ENCODE data around the gene ARV1. TPM values are rescaled to one million over a fixed set of nuclear protein-coding genes. Genes with fewer than 3 reads are reported as not detected.
A peak's percentile ranks its signal among the peaks of the same experiment; 100 is the strongest.

ARV1 gene
- total RNA-seq, 6 experiments from 2014 or later, result 20.0 to 26.8 (median 22.1) TPM

DNA sequence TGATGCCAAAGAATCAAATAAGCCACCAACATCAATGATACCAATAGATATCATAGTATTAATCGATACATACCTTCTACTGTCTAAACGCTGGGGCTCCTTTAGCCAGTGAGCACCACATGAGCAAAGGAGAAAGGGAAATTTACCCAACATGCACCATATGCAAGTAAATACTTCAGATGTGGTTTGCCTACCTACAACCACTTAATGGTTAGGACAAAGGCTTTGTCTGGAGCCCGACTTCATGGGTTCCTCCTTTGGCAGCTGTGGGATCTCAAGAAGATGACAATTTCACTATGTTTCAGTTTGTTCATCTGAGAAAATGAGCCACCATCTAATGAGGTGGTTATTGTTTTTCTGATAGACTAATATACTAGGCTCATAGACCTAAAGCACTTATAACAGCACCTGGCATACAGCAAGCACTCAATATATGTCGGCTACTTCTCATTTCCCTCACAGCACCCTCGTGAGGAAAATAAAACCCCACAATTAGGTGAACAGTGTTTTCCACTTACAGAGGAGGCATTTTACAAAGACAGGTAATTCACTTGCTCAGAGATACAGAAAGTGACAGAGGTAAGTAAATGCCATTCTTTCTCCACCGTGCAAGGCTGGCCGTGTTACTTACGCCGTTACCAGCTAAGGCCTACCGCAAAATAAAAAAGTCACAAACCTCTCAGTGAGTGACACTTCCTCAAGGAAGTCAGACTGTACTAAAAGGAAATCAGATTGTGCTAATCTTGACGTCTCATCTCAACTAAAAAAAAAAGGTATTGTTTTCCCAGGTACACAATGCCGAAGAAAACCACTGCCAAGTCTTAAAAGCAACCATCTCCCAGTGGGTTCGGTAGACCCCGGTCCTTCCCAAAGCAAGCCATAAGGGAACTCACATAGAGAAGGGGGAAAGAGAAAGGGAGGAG is 1.8 kb upstream of the ARV1 start:
- Mint-ChIP-seq H3K36me3 (ENCODE audit: low read depth) (peaks cover 7% of the 10 kb centered on the region), H3K4me1 (ENCODE audit: low read depth) (peaks cover 25% of the 10 kb centered on the region), H3K27ac (no peak overlapping the region; the same call in 1 of the 2 replicates), H3K9me3 (no peaks in the 10 kb centered on the region), H3K4me3 (peak overlapping the region; percentile 91; the same call in 1 of the 2 replicates), H3K27me3 (ENCODE audit: insufficient read depth) (no peaks in the 10 kb centered on the region)
- TF ChIP-seq, protein P1, sequence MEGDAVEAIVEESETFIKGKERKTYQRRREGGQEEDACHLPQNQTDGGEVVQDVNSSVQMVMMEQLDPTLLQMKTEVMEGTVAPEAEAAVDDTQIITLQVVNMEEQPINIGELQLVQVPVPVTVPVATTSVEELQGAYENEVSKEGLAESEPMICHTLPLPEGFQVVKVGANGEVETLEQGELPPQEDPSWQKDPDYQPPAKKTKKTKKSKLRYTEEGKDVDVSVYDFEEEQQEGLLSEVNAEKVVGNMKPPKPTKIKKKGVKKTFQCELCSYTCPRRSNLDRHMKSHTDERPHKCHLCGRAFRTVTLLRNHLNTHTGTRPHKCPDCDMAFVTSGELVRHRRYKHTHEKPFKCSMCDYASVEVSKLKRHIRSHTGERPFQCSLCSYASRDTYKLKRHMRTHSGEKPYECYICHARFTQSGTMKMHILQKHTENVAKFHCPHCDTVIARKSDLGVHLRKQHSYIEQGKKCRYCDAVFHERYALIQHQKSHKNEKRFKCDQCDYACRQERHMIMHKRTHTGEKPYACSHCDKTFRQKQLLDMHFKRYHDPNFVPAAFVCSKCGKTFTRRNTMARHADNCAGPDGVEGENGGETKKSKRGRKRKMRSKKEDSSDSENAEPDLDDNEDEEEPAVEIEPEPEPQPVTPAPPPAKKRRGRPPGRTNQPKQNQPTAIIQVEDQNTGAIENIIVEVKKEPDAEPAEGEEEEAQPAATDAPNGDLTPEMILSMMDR (IDR thresholded peaks at IDR 0.05), result no peak
- no peak for DNase-seq

DNA sequence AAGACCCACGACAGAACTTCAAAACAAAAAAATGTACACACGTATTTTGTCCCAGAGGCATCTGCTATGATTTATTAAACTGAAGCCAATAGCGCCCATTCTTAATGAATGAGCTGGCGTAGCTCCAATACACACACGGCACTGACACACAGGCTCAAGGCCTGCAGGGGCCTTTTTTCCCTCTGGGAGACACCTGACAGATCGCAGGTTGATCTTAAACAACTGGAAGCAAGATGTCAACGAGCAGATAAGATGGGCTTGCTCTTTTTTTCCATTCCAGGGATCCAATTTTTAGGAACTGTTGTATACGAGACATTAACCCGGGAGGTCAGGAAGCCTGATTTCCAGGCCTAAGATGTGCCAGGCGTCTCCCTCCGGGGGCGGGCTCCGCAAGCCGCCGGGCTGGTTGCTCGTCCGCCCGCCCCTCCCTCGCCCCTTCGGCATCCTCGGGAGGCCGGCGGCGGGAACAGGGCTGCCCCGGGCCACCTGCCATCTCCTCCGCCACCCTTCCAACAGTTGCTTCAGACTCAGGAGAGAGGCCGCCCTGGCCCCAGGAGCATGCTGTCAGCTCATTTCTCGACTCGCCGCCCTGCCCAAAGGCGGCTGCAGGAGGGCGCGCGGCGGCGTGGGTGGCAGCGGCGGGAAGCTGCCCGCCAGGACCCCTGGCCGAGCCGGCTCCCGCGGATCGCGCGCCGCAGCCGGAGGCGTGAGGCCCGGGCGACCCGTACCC is 968 bp upstream of the ARV1 start:
- Mint-ChIP-seq H3K27me3 (ENCODE audit: insufficient read depth) (no peaks in the 10 kb centered on the region), H3K9me3 (no peaks in the 10 kb centered on the region), H3K36me3 (ENCODE audit: low read depth) (peaks cover 7% of the 10 kb centered on the region), H3K27ac (peak overlapping the region; percentile 56), H3K4me3 (peak overlapping the region; percentile 91; the same call in 1 of the 2 replicates), H3K4me1 (ENCODE audit: low read depth) (peaks cover 16% of the 10 kb centered on the region)
- TF ChIP-seq, protein P1 (IDR thresholded peaks at IDR 0.05), result no peak
- no peak for DNase-seq

DNA sequence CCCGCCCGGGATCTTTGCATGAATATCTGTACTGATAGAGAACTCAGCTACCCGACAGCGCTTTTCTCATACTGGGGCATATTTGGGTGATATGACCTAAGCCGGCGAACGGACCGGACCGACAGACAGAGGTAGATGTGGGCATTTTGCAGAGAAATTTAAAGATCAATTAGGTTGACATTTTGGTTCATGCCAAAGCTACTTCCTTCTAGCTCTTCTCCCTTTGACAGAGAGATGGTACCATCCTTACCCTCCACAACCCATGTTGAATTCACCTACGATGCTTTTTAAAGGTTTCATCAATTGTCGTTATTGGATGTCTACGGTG is 459 bp downstream of the ARV1 start:
- Mint-ChIP-seq H3K4me1 (ENCODE audit: low read depth) (peaks cover 9% of the 10 kb centered on the region), H3K27me3 (ENCODE audit: insufficient read depth) (no peaks in the 10 kb centered on the region), H3K27ac (peak overlapping the region; percentile 73), H3K36me3 (ENCODE audit: low read depth) (peaks cover 7% of the 10 kb centered on the region), H3K4me3 (no peak overlapping the region; the same call in 1 of the 2 replicates), H3K9me3 (no peaks in the 10 kb centered on the region)
- TF ChIP-seq, protein P1 (IDR thresholded peaks at IDR 0.05), result no peak
- DNase-seq, result no peak

DNA sequence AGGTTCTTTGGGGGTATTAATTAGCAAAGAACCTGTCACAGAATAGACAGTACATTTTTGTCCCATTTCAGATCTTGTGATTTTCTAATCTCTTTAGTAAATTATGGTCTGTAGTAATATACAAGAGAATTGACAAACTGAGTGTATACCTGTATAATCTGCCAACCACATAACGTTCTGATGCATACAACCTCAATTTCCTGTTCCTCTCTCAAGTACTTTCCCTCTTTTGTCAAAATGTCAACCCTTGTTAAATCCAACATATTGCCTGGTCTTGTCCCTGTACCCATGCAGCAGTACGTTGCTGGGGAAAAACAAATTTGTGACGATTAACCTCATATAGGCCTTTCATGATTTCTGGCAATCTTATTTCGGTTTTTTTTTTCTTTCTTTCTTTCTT is 1.1 kb downstream of the ARV1 start:
- TF ChIP-seq, protein P1 (IDR thresholded peaks at IDR 0.05), result no peak
- Mint-ChIP-seq H3K27me3 (ENCODE audit: insufficient read depth) (no peaks in the 10 kb centered on the region), H3K27ac (no peak overlapping the region), H3K4me3 (no peak overlapping the region; the same call in 1 of the 2 replicates), H3K36me3 (ENCODE audit: low read depth) (peaks cover 7% of the 10 kb centered on the region), H3K4me1 (ENCODE audit: low read depth) (peaks cover 9% of the 10 kb centered on the region), H3K9me3 (no peaks in the 10 kb centered on the region)
- no peak for DNase-seq

DNA sequence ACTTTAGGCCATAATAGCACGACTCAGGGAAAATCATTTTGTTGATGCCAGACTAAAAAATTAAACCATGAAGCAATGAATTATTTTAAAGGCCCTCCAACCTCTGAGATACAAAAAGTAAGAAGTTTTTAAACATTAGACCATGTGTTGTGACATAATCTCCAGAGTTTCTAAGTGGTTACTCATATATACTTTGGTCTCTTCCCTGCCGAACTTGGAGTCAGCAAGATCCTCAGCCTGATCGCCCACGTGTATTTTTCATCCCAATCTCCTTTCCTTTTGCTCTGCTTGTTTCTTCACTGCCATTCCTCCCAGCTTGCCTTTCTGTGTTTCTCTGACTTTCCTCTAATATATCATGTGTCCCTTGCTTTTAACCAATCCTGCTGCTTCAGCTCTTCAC is 3.8 kb downstream of the ARV1 start:
- Mint-ChIP-seq H3K9me3 (no peaks in the 10 kb centered on the region), H3K4me3 (no peak overlapping the region), H3K4me1 (ENCODE audit: low read depth) (peaks cover 18% of the 10 kb centered on the region), H3K36me3 (ENCODE audit: low read depth) (peaks cover 12% of the 10 kb centered on the region), H3K27ac (no peak overlapping the region), H3K27me3 (ENCODE audit: insufficient read depth) (no peaks in the 10 kb centered on the region)
- DNase-seq, result peak; percentile 63
- TF ChIP-seq, protein P1 (IDR thresholded peaks at IDR 0.05), result no peak

Measured in HFFc6 (cell line).